ENCODE data around the gene NECAB2.

NECAB2 gene

DNA sequence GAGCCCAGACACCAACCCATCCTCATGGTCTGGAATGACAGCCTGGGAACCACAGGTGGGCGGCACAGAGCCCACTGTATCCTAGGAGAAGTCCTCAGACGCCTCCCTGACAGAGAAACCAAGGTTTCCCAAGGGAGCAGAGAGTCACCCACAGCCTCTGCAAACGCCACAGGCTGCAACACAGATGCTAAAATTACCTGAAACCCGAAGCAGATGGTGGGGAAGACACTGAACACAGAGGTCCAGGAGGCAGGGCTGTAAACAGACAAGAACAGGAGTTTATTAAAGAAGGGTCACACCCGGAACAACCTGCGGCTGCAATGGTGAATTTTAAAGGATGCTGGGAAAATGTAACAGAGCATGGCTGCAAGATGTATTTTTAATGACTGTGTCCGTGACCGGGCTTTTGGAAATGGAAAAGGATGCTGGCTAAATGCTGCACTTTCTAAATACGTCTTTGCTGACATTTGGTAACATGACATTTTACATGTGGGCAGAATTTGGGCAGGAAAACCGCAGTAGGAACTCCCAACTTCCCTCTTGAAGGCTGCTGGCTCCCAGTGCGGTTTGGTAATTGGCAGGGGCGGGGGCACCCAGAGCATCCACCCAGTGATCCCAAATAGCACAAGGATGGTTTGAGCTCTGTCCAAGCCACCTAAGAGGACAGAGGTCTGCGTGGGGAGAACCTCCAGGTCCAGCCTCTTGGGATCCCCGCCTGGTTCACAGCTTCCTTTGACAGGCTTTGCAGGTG, 61.4 kb downstream of the NECAB2 start:
- intact Hi-C loops (cut with DNase I; ENCODE audit: low total_unique reads) = no loop called here

GRCh38 chr16:84031556-84031955, 63.5 kb downstream of the NECAB2 start:
- no peaks in the 10 kb centered on the region for H3K4me1 ChIP-seq
- DNase-seq = no peak
- intact Hi-C loops (cut with DNase I; ENCODE audit: low total_unique reads) = no loop called here

More for the DNA sequence above, 61.4 kb downstream of the NECAB2 start:
- no peak for TF ChIP-seq CTCF (IDR thresholded peaks at IDR 0.05)
- H3K9me3 ChIP-seq = no peaks in the 10 kb centered on the region
- no peak overlapping the region for H3K4me3 ChIP-seq
- H3K4me1 ChIP-seq = no peaks in the 10 kb centered on the region
- H3K36me3 ChIP-seq = no peaks in the 10 kb centered on the region
- H3K27me3 ChIP-seq = peaks cover 0 to 34% of the 10 kb centered on the region in 2 donors
- H3K27ac ChIP-seq = no peak overlapping the region
- DNase-seq = no peak

GRCh38 chr16:84032458-84033178, 64.6 kb downstream of the NECAB2 start:
- no peak overlapping the region for H3K27ac ChIP-seq
- no peak for DNase-seq
- H3K27me3 ChIP-seq = peaks cover 0 to 24% of the 10 kb centered on the region in 2 donors
- no peak for TF ChIP-seq CTCF (IDR thresholded peaks at IDR 0.05)
- no peaks in the 10 kb centered on the region for H3K4me1 ChIP-seq
- H3K36me3 ChIP-seq = no peaks in the 10 kb centered on the region
- intact Hi-C loops (cut with DNase I; ENCODE audit: low total_unique reads) = no loop called here
- no peak overlapping the region for H3K4me3 ChIP-seq
- peaks cover 0 to 14% (median 11%) of the 10 kb centered on the region in 3 donors for H3K9me3 ChIP-seq

More at GRCh38 chr16:84031556-84031955, 63.5 kb downstream of the NECAB2 start:
- Histone ChIP-seq H3K36me3 (no peaks in the 10 kb centered on the region), H3K9me3 (peaks cover 0 to 12% (median 9%) of the 10 kb centered on the region in 3 donors), H3K27ac (no peak overlapping the region), H3K27me3 (peaks cover 0 to 25% of the 10 kb centered on the region in 2 donors), H3K4me3 (no peak overlapping the region)
- no peak for TF ChIP-seq CTCF (IDR thresholded peaks at IDR 0.05)

DNA sequence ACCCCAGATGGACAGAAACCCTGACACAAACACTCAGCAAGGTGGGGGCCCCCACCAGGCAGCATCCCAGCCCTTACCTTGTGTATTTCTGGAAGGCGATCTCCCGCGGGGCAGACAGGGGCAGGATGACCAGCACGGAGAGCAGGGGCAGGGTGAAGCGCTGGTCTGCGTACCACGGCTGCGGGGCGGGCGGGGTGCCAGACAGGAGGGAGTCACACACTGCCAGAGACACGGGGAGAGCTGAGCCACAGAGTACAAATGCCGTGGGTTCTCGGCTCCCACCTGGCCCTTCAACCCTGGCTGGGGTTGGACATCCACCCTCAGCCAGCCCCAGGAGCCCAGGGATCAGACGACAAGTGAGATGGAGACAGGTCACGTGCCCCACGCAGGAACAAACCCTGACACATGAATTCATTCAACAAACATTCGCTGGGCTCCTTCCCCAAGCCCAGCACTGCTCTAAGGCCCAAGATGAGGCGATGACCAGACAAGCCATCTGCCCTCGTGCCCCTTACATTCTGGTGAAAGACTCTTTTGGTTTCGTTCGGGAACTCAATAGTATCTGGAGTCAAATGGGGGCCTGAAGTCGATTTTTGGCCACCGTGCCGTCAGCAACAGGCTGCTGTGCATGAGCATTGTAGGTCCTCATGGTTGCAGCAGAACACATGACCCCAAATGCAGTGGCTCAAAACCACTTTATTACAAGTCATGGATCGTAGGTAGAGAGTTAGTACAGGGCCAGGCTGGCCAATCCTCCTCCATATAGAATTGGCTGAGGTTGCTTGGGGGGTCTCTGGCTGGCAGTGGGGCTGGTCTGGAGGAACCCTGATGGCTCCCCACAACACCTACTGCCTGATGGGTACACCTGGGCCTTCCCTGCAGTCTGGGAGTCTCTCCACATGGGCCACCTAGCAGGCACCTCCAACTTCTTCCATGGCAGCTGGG, 65.5 kb downstream of the NECAB2 start:
- intact Hi-C loops (cut with DNase I; ENCODE audit: low total_unique reads) = no loop called here
- Histone ChIP-seq H3K27ac (no peak overlapping the region), H3K4me3 (no peak overlapping the region), H3K9me3 (peaks cover 0 to 14% (median 11%) of the 10 kb centered on the region in 3 donors), H3K4me1 (no peaks in the 10 kb centered on the region), H3K27me3 (peaks cover 0 to 22% of the 10 kb centered on the region in 2 donors), H3K36me3 (no peaks in the 10 kb centered on the region)
- no peak for TF ChIP-seq CTCF (IDR thresholded peaks at IDR 0.05)
- no peak for DNase-seq

DNA sequence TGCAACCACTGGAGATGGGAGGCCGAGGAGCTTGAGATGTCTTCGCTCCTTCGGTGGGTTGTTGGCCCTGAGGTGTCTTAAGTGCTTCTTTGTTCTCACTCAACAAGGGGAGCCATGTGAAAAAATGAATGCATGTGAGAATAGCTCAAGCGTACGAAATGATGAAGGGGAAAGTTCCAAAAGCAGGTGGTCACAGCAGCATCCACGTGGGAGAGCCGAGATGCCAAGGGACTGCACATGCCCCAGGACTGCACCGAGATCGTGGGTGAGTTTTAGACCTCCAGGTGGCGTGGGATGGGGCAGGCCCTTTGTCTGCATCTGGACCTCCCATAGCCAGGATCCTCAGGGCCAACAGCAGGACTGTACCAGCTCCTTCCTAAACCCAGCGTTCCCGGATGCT, 66.5 kb downstream of the NECAB2 start:
- no peak for TF ChIP-seq CTCF (IDR thresholded peaks at IDR 0.05)
- intact Hi-C loops (cut with DNase I; ENCODE audit: low total_unique reads) = no loop called here
- no peak for DNase-seq
- H3K36me3 ChIP-seq = no peaks in the 10 kb centered on the region
- H3K27me3 ChIP-seq = peaks cover 0 to 18% of the 10 kb centered on the region in 2 donors
- no peak overlapping the region for H3K27ac ChIP-seq
- H3K9me3 ChIP-seq = peaks cover 0 to 14% (median 11%) of the 10 kb centered on the region in 3 donors
- no peaks in the 10 kb centered on the region for H3K4me1 ChIP-seq
- H3K4me3 ChIP-seq = no peak overlapping the region

Measured in tibial artery (tissue), 4 donors.